Inflammatory macrophage (primary cell): ENCODE measurements around the gene OPN1SW.

Experiments
- DNase-seq, 2 donors: peaks; one replicate each; pipeline ENCODE4 v3.0.0-alpha.2; 2020 to 2022
- total RNA-seq, 18 experiments: gene quantifications; one replicate each; lab custom pipeline; 2026; ENCODE audit warnings: mixed read lengths in 6 of 18, inconsistent platforms in 2 of 18; lab: John Stamatoyannopoulos, UW

Gene OPN1SW
- 0 to 0.08 (median 0) reads per million in 18 experiments for total RNA-seq

- no peak for DNase-seq
Observed at GRCh38 chr7:128775744-128776474, at the start of gene OPN1SW. TSS of gene OPN1SW (minus strand) at chr7:128775794. CDS start at chr7:128775781, 13 bp downstream.

DNA sequence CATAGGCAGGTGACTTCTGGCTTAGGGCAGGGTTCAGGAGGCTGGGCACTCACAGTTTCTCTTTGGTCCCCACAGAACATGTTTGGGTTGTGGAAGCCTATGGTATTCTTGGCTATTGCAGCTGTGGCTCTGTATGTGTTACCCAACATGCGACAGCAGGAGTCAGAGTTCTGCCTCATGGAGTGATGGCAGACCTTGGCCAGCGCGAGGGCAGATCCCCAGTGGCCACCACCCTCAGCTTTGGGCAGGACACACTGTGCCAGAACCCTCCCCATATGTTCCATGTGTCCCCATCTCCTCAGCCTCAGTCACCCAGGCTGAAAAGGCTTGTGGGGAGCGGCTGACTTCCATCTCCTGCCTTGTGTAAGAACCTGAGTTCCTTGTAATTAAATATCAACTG is 46.1 kb upstream of the OPN1SW start:
- no peak for DNase-seq

DNA sequence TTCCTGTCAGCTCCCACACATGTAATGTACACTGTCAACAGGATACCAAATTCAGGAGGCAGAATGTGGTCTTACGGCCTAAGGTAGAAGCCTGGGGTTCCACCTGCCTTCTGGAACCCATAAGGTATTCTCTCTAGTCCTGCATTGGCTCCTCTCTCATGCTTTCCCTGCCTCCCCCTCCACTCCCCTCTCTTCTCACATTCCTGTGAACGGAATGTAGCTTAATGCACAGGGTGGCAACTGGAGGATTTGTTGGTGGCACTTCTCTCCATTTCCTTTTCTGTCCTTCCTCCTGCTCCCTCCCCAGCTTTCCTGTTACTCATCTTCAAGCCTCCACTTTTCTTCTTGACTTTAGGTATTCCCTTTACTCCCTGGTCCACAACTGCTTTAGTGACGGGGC is 43.1 kb upstream of the OPN1SW start:
- no peak for DNase-seq

GRCh38 chr7:128815289-128815942 is 39.8 kb upstream of the OPN1SW start:
- peak; percentile 39 to 53 for DNase-seq

DNA sequence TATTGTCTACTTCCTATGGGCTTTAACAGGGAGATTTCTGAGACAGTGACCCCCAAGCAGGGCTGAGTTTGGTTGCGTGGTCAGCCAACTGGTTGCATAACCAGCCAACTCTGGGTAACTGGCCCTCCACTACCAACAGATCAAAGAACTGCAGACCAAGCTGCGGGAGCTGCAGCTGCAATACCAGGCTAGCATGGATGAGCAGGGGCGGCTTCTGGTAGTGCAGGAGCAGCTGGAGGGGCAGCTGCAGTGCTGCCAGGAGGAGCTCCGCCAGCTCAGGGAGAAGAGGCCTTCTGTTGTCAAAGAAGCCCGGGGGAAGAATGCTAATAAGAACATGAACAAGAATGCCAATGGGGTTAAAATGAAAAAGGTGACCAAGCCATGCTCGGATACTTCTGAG is 38.9 kb upstream of the OPN1SW start:
- no peak for DNase-seq

DNA sequence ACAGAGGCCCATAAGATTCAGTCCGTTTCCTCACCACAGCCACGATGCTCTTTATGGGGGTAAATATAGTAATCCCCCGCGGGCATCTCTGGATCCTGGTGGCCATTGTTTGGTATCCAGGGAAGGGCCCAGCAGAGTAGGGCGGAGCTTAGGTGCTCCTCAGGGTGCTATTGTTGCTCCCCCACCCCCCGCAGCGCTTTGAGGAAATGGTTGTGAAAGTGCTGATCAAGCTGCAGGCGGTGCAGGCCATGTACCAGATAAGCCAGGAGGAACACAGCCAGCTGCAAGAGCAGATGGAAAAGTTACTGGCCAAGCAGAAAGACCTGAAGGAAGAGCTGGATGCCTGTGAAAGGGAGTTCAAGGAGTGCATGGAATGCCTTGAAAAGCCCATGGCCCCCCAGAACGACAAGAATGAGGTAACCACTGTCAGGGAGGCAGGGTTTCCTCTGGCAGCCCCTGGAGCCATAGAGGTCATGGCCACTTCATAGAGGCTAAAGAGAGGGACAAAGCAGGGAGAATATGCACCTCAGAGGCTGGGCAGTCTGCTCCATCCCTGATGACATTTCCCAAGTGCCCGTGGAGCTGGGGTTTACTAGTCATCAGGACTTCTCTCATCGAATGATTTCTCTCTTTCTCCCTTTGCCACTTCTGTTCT is 37.0 kb upstream of the OPN1SW start:
- DNase-seq: peak; percentile 31 to 53

GRCh38 chr7:128811631-128812430 is 36.2 kb upstream of the OPN1SW start:
- peak in 1 of 2 donors; percentile 11 for DNase-seq

DNA sequence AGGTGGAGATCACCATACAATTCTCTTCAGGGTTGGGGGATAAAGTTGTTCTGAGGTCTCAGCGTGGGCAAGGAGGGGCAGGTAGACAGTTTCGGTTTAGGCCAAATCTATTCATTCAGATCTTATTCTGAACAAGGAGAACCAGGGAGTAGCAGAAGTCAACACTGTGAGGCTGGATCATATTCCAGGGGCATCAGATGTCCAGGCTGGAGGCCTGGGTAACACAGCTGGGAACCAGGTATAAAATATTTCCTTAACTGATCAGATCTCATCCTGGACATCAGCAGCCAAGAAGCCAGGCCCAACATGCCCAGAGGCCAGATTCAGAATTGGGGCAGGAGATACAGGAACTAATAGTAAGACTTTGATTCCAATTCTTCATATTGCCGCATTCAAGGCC is 35.4 kb upstream of the OPN1SW start:
- no peak for DNase-seq

DNA sequence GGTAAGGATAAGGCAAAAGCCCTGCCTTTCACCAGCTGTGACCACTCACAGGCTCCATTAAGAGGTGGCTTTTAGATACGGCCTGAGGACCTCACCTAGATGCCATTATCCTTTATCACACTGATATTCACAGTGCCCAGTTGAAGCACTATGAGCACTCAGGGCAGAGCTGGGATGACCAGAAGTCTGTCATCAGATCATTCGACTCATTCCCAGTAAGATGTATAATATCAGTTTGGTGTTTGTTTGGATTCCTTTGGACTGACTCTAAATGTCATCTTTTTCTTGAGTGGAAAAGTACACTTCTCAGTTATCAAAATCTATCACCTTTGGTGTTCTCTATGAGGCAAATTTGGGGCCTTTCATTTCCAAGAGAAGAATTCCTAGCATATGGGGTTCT is 34.9 kb upstream of the OPN1SW start:
- DNase-seq: no peak

DNA sequence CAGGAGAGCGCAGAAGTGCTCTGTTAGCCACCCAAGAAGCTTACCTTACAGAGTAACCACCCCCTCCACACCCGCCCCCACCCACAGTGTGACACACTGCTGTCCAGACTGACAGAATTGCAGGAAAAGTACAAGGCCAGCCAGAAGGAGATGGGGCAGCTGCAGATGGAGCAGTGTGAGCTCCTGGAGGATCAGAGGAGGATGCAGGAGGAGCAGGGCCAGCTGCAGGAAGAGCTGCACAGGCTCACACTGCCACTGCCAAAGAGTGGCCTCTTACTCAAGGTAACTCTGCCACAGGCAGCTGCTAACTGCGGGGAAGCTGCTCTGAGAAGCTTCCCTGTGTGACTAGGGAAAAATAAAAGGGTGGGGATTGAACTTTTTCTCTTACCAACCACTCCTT is 33.8 kb upstream of the OPN1SW start:
- DNase-seq: no peak

GRCh38 chr7:128807191-128807590 is 31.6 kb upstream of the OPN1SW start:
- DNase-seq: no peak

DNA sequence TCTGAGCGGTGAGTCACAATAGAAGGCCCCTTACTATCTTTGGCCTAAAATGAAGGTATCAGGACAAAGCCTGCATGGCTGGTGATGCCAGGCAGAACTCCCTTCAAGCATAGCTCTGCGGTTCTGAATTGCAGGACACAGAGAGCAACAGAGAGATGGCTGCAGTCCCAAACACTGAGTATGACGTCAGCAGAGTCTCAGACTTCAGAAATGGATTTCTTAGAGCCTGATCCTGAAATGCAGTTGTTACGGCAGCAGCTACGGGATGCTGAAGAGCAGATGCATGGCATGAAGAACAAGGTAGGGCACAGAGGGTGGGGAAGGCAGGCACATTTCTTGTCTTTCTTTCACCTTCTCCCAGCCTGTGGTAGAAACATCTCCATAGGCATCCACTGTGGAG is 29.6 kb upstream of the OPN1SW start:
- DNase-seq: no peak

GRCh38 chr7:128804484-128804883 is 28.9 kb upstream of the OPN1SW start:
- no peak for DNase-seq

- DNase-seq: no peak
Observed at GRCh38 chr7:128801667-128802418, 26.2 kb upstream of the OPN1SW start.

GRCh38 chr7:128801003-128801402 is 25.4 kb upstream of the OPN1SW start:
- DNase-seq: no peak

DNA sequence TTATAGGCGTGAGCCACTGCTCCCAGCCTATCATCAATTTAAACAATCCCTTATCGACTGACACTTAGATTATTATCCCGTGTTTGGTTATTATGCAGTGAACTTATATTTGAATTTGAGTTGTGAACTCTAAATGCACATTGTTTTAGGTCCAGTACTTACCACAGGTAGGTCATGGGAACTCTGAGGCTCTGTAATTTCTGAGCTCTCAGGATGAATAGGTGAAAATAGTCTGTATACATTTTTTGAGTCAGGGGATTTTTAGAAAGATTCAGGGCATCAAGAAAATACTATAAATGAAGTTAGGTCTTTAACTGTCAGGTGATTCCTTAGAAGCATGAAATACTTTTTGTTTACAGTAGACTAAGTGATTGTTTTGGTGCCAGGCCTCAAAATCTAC is 25.0 kb upstream of the OPN1SW start:
- no peak for DNase-seq

DNA sequence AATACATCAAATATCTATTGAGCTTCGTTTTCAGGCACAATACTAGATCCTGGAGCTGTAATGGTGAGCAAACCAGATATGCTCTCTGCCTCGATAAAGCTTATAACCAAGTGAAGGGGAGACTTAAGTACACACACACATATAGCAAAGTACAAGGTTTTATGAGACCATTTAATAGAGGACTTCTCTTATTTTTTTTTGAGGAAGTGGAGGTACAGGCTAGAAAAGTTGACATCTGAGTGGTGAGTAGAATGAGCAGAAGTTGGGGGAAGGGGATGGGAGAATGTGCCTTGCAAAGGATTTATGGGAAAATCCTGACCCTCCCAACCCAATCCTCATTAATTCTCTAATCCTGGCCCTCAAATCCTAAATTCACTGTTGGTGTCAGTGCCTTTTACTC is 23.9 kb upstream of the OPN1SW start:
- DNase-seq: peak in 1 of 2 donors; percentile 21

DNA sequence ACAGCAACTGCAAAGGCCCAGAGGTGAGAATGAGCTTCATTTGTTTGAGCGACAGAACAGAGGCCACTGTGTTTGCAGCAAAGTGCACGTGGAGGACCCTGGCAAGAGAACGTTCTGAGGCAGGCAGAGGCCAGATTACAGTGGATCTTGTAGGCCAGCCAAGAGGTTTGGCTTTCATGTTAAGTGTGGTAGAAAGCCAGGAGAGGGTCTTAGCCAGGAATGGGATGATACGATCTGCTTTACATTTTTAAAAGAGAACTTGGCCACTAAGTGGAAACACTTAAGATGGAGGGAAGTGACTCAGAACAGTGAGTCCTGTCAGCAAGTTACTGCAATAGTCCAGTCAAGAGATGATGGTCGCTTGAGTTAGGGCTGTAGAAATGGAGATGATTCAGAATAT is 20.7 kb upstream of the OPN1SW start:
- DNase-seq: no peak

- no peak for DNase-seq
Observed at GRCh38 chr7:128795129-128795528, 19.5 kb upstream of the OPN1SW start.

DNA sequence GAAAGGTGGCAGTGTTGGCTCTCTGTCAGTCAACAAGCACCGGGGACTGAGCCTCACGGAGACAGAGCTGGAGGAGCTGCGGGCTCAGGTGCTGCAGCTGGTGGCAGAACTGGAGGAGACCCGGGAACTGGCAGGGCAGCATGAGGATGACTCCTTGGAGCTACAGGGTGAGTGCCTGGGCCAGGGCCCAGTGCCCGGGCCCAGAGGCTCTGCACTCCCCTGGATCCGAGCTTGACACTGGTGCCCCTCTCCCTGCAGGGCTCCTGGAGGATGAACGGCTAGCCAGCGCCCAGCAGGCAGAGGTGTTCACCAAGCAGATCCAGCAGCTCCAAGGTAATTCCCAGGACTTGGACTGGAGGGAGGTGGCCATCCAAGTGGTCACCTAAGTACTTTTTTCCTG is 18.8 kb upstream of the OPN1SW start:
- no peak for DNase-seq

- no peak for DNase-seq
Observed at GRCh38 chr7:128794020-128794419, 18.4 kb upstream of the OPN1SW start.

DNA sequence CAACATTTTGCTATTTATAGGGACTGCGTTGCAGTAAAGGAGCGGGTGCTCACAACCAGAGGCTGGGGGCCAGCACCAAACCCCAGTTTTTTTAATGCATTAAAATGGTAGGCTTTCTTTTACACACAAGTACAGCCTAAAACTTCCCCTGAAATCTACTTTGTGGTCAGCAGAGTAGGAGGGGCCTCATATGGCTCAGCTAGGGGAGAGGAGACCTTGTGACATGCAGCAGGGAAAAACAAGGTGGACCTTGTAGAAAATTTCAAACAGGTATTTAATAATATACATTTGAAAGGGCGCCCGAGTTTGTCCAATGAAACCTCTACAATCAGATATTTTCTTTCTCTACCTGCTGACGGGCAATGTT is 17.6 kb upstream of the OPN1SW start:
- DNase-seq: no peak
